HT1080 (cell line): ENCODE results near the gene GGACT. TPM values are rescaled to one million over a fixed set of nuclear protein-coding genes. Genes with fewer than 3 reads are reported as not detected.
"Not testable (repeated sequence)": the region's sequence is repeated elsewhere in the genome, so short reads cannot be mapped to it uniquely, and the experiment has no call there.

Source experiments
- DNase-seq: peaks from one replicate; pipeline ENCODE4 v3.0.0-alpha.2; 2015; ENCODE audit warnings: low read depth
- polyA plus RNA-seq, 2 experiments: library from polyadenylated mRNA; depleted of rRNA; stranded (reverse); fragments of >200 nt; gene quantifications; 2 replicates each; pipeline ENCODE4 v1.2.3, GENCODE V29; 2015
- total RNA-seq: library from RNA; depleted of rRNA; stranded (reverse); fragments of >200 nt; shearing (Covaris generic); gene quantifications from 2 replicates; pipeline ENCODE4 v1.2.3, GENCODE V29; 2014; rRNA removed

Gene GGACT
- total RNA-seq = 0.90 and 1.5 TPM in 2 replicates
- 3.7 and 5.0 TPM in 2 replicates for polyA plus RNA-seq (2015; cell fraction: cytosol; rRNA removed)
- polyA plus RNA-seq (2015; cell fraction: nucleus; rRNA removed) = 1.3 and 1.8 TPM in 2 replicates

DNA sequence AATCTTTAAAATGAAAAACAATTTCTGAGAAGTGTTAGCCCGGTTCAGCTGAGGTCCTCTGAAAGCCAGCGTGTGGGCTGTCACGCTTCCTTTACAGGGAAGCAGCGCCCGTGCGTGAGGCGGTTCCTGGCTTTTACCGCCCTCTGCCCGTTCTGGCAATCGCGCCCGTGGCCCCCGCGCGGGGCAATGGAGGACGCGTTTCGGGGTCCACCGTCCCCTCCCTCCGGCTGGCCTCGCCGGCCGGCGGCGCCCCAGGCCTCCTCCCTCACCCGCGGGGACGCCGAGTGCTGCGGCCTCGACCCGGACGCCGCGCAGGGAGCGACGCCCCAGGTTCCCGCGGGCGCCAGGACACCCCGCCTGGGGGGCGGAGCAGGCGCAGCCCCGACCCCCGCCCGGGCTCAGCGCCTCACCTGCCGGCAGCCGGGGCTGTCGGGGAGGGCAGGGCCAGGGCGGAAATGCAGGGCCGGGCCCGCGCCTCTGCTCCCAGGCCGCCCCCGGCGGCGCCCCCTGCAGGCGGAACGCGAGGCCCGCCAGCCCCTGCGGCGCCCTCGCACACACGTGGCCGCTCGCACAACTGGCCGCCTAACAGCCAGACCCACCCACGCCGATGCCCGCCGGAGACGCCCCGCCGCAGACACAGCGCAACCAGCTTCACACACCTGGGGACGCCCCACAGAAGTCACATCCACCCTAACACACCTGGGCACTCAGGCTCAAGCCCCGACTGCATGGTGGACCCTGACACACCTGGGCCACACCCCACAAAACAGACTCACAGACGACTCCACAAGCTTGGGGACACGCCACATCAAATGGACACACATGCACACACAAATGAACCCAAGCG lies at the start of gene GGACT:
Gene GGACT, minus strand, starts transcription at position 459 of the 847 bp plus-strand sequence. CDS start 56,198 bp downstream, outside the sequence.
- peak; percentile 27 for DNase-seq

DNA sequence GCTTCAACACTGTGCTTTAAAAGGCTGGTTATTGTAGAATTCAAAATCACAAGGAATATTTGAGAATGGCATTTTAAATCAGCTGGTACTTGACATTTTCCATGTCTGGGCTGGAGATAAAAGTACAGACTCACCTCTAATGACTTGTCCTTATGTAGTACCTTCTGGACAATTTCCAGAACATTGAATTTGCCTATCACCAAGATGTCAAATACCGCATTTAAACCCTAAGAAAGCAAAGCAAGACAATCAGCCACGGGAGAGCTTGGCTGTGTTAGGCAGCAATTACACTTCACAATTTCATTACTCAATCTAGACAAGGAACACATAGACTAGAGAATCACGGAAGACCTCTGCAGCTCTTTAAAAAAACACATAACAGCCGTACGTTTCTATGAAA lies 49.2 kb upstream of the GGACT start:
- DNase-seq = no peak

DNA sequence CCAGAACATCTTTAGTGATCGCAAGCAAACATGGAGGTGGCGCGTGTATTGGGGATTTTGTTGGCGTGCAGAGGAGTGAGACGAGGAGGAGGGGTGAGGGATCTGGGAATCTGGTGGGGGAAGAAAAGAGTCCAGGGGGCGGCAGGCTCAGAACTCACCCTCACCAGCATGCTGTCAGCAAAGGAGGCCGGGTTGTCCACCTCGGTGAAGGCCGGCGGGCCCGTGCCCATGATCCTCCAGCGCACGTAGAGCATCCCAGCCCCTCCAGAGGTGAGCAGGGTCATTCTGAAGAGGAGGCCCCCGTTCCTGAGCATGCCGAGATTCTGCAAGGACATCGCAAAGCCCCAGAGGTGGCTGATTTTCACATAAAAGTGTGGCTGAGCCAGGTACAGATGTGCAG lies 48.8 kb upstream of the GGACT start:
- no peak for DNase-seq

DNA sequence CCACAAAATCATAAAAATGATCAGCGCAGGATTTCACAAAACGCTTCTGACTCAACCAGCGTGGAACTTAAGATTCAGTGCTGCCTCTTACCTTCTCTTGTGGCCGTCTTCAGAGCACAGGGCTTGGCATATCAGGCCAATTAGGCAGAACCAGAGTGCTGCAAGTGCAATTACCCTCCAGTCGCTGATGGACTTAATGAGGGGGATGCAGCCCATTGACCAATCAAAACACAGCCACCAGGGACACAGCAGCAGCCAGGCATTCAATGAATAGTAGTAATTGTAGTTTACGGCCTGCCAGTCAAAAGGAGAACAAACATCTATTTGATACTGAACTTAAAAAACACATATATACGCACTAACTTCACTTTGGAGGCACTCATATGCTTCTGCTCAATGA lies 47.9 kb upstream of the GGACT start:
- no peak for DNase-seq

DNA sequence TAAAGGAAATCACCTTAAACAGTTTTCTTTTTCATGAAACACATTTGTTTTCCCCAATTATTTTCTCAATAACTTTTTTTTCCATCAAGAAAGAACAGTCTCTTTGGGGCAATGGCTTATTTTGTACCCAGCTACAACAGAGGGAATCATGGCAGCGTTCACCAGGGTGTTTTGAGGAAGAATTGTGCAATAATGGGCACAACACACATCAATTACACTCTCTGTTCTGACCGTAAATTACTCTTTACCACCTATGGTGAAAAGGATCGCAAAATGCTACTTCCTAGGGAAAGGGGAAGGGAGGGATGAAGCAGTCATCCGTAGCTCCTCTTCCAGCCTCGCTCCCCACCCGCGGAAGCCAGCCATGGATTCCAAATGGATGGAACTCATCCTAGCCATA lies 47.4 kb upstream of the GGACT start:
- no peak for DNase-seq

DNA sequence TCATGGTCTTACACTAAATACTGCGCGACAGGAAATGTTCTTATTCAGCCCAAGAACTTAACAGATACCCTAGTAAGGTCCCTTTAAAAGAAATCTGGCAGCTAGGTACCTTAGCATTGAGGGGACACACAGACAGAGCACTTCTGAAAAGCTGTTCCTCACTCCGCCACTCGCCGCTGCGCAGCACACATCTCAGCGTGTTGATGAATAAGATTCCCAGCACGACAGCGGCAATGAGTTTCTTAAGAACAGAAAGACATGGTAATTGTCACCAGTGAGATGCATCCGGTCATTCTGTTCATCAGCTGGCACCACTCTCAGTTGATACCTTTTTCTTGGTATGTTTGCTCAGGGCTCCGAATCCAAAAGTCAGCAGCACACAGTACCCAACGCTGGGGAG lies 46.1 kb upstream of the GGACT start:
- DNase-seq = no peak

DNA sequence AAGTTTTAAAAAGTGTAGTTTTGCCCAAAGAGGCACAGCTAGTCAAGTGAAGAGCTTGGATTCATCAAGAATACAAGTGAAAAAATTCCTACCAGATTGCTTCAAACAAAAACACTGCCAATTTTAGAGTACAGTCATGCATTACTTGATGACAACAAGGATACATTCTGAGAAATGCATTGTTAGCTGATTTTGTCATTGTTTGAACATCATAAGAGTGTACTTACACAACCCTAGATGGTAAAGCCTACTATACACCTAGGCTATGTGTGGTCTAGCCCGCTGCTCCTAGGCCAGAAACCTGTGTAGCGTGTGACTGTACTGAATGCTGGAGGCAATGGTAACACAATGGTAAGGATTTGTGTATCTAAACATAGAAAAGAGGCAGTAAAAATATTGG lies 44.9 kb upstream of the GGACT start:
- peak; percentile 33 for DNase-seq

DNA sequence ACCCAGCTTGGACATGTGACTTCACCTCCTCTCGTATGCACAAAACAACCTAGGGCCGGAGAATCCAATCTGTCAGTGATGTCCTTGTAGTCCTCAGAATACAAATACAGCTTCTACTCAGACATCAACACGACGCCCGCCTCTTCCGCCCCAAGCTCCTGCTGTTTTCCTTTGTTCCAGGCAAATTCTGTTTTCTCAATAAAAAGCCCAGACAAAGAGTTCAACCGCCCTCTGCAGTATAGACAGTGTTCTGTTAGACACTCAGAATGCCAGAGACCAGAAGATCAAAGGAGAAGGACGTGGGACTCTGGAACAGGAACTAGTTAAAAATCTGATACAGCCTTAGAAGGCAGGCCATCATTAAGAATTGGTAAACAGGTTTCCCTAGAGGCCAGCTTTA lies 42.0 kb upstream of the GGACT start:
- DNase-seq = no peak

DNA sequence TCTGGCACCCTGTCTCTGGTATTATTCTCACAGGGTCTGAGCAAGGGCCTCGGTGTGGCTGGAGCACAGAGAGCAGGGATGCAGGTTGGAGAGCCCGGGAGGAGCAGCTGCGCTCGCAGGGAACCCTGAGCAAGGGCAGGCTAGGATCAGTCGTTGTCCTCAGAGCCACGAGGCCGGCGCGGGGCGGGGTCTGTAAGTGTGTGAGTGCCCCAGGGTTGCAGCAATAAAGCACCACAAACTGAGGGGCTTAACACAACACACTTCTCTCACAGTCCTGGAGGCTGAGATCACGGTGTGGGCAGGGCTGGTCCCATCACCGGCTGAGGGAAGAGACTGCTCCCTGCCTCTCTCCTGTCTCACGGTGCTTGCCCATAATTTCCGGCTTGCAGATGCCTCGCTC lies 38.5 kb upstream of the GGACT start:
- no peak for DNase-seq

DNA sequence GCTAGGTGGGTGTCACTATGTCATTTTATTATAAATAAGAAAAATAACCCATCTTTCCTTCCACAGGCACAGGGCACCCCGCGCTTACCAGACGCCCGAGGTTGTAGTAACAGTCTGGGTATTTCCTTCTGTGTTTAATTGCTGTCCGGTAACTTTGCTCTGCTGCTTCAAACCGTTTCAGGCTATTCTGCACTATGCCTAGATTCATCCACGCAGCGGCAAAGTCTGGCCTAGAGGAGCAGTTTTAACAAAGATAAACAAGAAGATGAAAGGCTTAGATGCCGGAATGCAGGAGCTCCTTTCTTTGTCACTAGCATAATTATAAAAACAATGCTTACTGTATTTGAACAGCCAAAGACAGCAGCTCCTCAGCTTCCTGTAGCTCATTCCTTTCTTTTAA lies 36.9 kb upstream of the GGACT start:
- no peak for DNase-seq

DNA sequence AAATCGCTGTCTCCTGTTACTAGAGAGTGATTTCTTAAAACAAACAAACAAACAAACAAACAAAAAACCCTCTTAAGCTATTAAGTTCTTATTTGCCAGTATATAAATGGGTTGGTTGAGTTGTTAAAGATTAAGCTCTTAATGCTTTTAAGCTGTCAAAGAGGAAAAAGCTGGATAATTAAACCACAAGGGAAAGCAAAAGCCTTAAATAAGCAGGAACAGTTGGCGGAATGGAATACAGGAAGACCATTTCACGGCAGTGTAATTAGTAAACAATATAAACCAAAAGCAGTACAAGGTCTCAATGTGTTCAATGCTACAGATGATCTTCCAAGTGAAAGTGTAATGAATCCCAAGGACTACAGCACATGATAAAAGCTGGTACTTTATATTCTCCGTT lies 32.2 kb upstream of the GGACT start:
- no peak for DNase-seq

DNA sequence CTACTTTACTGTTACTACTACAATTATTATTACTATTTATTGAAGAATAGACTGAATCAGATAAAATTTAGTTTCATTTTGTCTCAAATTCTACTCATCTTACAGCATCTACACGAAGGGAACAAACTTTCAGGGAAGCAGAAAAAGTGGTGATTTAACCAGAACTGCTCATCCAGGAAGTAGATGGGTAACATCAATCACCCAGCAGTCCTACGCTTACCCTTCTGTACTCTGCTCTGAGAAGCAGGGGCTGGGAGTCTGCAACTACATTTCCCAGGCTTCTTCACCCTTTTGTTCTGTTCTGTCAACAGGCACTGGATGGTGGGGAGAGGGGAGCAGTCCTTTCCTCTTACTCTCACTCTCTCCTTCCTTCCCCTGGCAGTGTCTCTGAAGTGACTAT lies 31.4 kb upstream of the GGACT start:
- no peak for DNase-seq

DNA sequence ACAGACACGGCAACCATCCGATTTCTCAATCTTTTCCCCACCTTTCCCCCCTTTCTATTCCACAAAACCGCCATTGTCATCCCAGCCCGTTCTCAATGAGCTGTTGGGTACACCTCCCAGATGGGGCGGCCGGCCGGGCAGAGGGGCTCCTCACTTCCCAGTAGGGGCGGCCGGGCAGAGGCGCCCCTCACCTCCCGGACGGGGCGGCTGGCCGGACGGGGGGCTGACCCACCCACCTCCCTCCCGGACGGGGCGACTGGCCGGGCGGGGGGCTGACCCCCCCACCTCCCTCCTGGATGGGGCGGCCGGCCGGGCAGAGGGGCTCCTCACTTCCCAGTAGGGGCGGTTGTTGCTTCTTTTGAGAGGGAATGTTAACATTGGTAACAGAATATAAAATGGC lies 30.3 kb upstream of the GGACT start:
- DNase-seq = not testable (repeated sequence)

DNA sequence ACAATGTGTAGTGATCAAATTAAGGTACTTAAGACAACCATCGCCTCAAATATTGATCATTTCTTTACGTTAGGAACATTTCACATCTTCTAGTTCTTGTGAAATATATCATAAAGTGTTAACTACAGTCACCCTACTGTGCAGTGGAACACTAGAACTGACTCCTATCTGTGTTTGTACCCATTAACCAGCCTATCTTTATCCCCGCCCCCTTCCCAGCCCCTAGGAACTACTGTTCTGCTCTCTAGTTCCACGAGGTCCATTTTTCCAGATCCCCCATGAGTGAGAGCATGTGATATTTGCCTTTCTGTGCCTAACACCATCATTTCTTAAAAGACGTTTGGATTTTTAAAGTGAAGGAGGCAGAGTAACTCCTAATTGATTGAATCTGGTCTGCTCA lies 24.4 kb upstream of the GGACT start:
- DNase-seq = no peak

DNA sequence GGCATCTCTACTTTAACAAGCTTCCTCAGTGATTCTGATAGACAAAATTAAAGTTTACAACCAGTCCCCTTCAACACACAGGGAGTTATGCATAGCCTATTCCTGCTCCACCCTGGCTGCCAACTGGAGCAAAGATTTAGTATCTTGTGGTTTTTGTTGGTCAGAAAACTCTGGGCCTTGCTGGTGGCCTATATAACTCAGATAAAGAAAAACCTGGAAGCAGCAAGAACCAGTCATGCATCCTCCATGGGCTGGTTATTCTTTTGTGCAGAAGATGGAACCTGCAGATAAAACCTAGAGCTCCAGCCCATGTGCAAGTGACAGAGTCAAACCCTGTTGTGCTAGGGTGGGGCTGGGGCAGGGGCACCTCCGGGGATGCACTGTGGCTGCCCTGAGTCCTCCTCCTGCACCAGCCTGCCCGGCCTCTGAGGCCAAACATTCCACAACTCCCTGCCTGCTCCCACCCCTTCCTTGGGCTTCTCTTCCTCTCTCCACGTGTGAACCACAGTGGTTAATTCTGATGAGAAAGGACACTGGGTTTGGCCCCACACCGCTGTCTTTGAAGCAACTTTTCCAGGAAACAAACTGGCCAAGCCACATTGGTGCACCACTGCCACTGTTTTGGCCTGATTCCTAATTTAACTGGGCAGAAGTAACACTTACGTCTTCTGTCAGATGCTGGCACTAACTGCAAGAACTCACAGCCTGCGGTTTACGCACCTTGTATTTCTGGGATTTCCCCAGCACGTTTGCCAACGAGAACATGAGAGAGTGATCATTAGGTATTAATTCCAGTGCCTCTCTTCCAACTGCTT lies 23.3 kb upstream of the GGACT start:
- DNase-seq = no peak

DNA sequence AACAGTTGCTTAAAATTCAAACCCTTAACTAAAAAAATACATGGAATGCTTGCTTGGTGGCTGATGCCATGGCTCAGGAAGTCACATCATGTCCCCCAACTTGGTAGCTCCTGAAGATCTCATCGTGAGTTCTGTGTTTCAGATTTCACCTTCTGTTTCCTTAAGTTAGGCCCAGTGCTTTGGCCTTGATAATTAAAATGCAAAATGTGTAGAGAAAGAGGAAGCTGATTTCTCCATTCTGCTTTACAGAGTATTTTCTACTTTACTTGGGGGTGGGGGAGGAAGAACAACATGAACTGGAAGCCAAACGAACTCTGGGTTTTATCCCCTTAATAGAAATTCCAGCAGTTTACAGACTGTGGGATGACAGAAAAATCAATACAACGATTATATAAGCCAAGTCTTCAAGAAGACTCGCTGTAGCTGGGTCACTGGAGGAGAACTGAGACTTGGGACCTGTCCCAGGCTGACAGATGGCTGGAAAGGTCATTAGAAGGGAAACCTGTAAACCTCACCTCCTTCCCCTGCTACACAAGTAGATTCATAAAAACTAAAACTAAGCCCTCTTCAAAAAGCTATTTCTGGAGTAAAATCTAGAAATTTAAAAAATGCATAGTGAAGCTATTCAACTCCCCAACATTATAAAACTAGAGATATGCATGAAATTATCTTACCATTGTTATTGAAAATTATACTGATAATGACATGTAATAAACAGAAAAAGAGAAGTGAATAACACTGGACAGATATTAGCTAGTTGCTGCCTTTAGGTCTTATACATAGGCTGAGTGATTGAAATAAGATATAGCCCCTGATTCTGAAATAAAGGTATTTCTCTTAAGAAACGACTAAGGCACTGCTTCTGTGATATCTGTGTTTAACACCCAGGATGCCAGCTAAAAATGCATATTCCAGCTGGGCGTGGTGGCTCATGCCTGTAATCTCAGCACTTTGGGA lies 22.1 kb upstream of the GGACT start:
- no peak for DNase-seq

DNA sequence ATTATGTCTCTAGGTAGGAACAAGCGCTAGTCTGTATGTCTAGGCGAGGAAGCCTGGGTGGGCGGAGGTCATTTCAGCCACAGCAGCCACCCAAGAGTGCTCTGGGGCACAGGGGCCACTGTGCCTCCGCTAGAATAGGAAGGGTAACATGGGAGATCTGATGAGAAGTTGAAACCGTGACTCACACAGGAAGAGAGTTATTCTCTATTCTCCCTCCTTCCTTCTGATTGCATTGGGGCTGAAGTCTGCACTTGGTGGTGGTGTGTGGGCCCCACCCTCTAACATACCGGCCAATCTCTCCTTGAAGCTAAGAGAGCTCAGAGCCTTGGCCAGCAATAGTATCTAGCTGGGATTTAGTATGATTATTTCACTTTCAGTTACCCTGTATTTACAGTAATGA lies 20.3 kb upstream of the GGACT start:
- DNase-seq = peak; percentile 64

DNA sequence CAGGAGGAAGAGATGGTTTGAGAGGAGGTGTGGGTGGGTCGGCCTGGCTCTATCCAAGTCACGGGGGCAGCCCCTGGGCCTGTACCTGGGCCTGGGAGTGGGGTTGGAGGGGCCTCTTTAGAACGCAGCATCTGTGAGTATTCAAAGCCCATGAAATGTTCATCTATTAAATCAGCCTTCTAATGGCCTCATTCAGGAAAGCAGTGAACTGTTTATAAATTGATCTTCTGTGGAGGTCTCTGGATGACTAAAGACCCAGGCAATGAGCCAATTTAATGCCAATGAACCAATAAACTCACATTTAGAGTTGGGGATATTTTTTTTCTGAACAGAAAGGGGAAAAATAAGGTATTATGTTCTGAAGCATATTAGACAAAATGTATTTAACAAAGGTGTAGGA lies 19.9 kb upstream of the GGACT start:
- no peak for DNase-seq

DNA sequence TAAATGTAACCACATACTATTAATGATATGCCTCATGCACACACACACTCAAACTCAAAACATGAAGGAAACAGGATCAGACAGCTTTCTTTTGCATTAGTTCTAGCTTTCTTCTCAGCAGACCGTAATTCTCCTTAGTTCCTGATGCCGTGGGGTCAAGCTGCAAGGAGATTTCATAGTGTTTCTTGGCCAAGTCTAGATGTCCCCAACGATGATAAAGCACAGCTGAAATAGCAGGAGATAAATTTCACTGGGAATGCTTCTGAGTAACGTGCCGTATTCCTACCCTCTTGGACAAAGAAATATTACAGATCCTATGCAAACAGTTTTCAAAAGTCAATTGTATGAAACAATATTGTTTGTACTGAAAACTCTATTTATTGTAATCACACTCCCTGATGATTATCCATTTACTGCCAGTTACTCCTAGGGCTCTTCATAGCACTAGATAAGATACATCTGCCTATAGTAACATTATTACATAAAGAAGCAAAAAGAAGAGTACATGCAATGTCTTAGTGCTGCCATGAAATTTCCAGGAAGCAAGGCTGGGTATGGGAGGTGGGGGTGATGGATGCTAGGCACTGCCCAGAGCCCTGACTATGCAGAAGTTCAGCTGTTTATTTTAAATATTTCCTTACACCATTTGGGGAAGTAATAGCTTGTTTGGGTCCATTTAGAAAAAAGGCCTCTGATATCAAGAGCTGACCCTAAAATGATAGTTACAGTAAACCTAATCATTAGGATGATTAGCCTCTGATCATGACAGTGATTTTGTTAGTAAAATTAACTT lies 16.5 kb upstream of the GGACT start:
- no peak for DNase-seq

DNA sequence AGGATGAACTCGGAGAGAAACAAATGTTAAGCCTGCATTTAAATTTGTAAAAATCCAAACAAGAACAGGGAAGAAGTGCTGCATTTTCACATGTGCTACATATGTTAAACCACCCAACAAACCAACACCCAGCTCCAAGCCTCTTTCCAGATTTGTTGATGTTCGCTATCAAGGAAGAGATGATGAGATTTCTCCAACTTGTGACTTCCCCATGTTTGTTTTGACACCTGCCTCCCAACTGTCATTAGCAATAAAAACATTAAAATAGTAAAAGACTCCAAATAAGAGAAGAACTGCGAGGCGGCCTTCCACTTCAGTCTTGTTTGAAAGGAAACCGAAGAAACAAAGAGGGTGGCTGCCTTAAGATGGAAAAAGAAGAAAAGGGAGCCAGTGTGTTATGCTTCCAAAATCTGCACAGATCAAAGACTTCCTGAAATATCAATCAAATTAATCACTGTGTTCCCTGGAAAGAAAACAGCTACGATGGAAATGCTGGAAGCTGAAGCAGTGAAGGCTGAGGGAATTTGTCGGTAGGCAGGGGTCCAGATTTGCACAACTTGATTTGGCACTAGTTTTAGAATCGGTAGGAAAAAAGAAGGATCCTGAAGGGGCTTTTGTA lies 14.0 kb upstream of the GGACT start:
- no peak for DNase-seq
